DOHH2 (cell line): Measurements from ENCODE around the gene PACRG.

Source experiments
- H3F3A ChIP-seq: fragments of 200-600 bp; sonication (generic), shearing (Covaris generic); 2 replicates; pipeline ENCODE4 v1.6.0; 2016; ENCODE audit warnings: antibody characterized with exemption, mild to moderate bottlenecking; ENCODE audit not compliant: control insufficient read depth, insufficient read depth
- H3K27ac ChIP-seq: fragments of 200-600 bp; sonication (generic); 2 replicates; pipeline ENCODE4 v1.5.1; 2014; ENCODE audit warnings: low read depth, mild to moderate bottlenecking, low read length, moderate library complexity
- H3K27me3 ChIP-seq: fragments of 200-600 bp; sonication (generic); 2 replicates; pipeline ENCODE4 v1.6.1; 2014; ENCODE audit warnings: mild to moderate bottlenecking, low read length, mixed read lengths; ENCODE audit not compliant: control insufficient read depth
- H3K36me3 ChIP-seq: fragments of 200-600 bp; sonication (generic); 2 replicates; pipeline ENCODE4 v1.6.1; 2014; ENCODE audit warnings: mild to moderate bottlenecking, low read length, moderate library complexity, mixed read lengths; ENCODE audit not compliant: control insufficient read depth
- H3K4me1 ChIP-seq: fragments of 200-600 bp; sonication (generic); 2 replicates; pipeline ENCODE4 v1.6.1; 2014; ENCODE audit warnings: mild to moderate bottlenecking, low read length, mixed read lengths; ENCODE audit not compliant: control insufficient read depth
- H3K4me2 ChIP-seq: fragments of 200-600 bp; sonication (generic); 2 replicates; pipeline ENCODE4 v1.6.0; 2014; ENCODE audit warnings: mild to moderate bottlenecking, low read length, moderate library complexity
- H3K4me3 ChIP-seq: fragments of 200-600 bp; sonication (generic); 2 replicates; pipeline ENCODE4 v1.5.1; 2014; ENCODE audit warnings: mild to moderate bottlenecking, low read length, mixed read lengths
- H3K79me2 ChIP-seq: fragments of 200-600 bp; sonication (generic); 2 replicates; pipeline ENCODE4 v1.6.1; 2014; ENCODE audit warnings: mild to moderate bottlenecking, low read length, mixed read lengths; ENCODE audit not compliant: control insufficient read depth
- H3K9me2 ChIP-seq: fragments of 200-600 bp; sonication (generic); replicated peaks from 2 replicates; pipeline ENCODE4 v1.6.1; 2014; ENCODE audit warnings: mild to moderate bottlenecking, low read length, mixed read lengths; ENCODE audit not compliant: control insufficient read depth
- H3K9me3 ChIP-seq: fragments of 200-600 bp; sonication (generic); 2 replicates; pipeline ENCODE4 v1.6.1; 2014; ENCODE audit warnings: antibody characterized with exemption, low read length, mixed read lengths; ENCODE audit not compliant: control insufficient read depth, insufficient read depth
- H4K20me1 ChIP-seq: fragments of 200-600 bp; sonication (generic); 2 replicates; pipeline ENCODE4 v1.6.0; 2014; ENCODE audit warnings: low read depth, mild to moderate bottlenecking, antibody characterized with exemption, low read length, moderate library complexity; ENCODE audit not compliant: control insufficient read depth, insufficient read depth
- CTCF ChIP-seq: fragments of 200-600 bp; sonication (generic); IDR thresholded peaks from one replicate; pipeline ENCODE4 v1.5.1; 2014; ENCODE audit warnings: antibody characterized with exemption, mild to moderate bottlenecking, low read depth, low read length; ENCODE audit not compliant: poor library complexity, severe bottlenecking
- EZH2phosphoT487 ChIP-seq: fragments of 200-600 bp; sonication (generic); IDR thresholded peaks from 2 replicates; pipeline ENCODE4 v1.6.1; 2017; ENCODE audit warnings: borderline replicate concordance, mild to moderate bottlenecking, antibody characterized with exemption, low read length, moderate library complexity, mixed read lengths

PACRG gene

GRCh38 chr6:163166507-163166906, 438.7 kb downstream of the PACRG start:
- Histone ChIP-seq H3K36me3 (no peaks in the 10 kb centered on the region), H3F3A (no peaks in the 10 kb centered on the region), H3K9me2 (no peaks in the 10 kb centered on the region), H3K27ac (no peak overlapping the region), H3K27me3 (no peaks in the 10 kb centered on the region), H3K4me1 (no peaks in the 10 kb centered on the region), H3K4me3 (no peak overlapping the region), H3K9me3 (peaks cover 3% of the 10 kb centered on the region; the same call in 1 of the 2 replicates), H3K4me2 (no peak overlapping the region), H3K79me2 (no peaks in the 10 kb centered on the region), H4K20me1 (no peaks in the 10 kb centered on the region)
- TF ChIP-seq CTCF (no peak), EZH2phosphoT487 (no peak)

- Histone ChIP-seq H3K4me1 (no peaks in the 10 kb centered on the region), H4K20me1 (no peaks in the 10 kb centered on the region), H3K27me3 (no peaks in the 10 kb centered on the region), H3K4me3 (no peak overlapping the region), H3F3A (no peaks in the 10 kb centered on the region), H3K27ac (no peak overlapping the region), H3K9me2 (no peaks in the 10 kb centered on the region), H3K4me2 (no peak overlapping the region), H3K9me3 (0 out of 2 replicates have a peak, but pooled peaks cover 3% of the 10 kb centered on the region), H3K36me3 (no peaks in the 10 kb centered on the region), H3K79me2 (no peaks in the 10 kb centered on the region)
- TF ChIP-seq CTCF: no peak
- no peak for TF ChIP-seq EZH2phosphoT487
Measured at GRCh38 chr6:163169521-163169920, 441.7 kb downstream of the PACRG start.

- Histone ChIP-seq H3F3A (no peaks in the 10 kb centered on the region), H3K9me3 (0 out of 2 replicates have a peak, but pooled peaks cover 3% of the 10 kb centered on the region), H3K27me3 (no peaks in the 10 kb centered on the region), H3K4me1 (no peaks in the 10 kb centered on the region), H4K20me1 (no peaks in the 10 kb centered on the region), H3K9me2 (no peaks in the 10 kb centered on the region), H3K4me3 (no peak overlapping the region), H3K27ac (no peak overlapping the region), H3K36me3 (no peaks in the 10 kb centered on the region), H3K4me2 (no peak overlapping the region), H3K79me2 (no peaks in the 10 kb centered on the region)
- peak; percentile 82 for TF ChIP-seq CTCF
- TF ChIP-seq EZH2phosphoT487: no peak
Measured at GRCh38 chr6:163170294-163170883, 442.6 kb downstream of the PACRG start.
